CD14-positive monocyte (primary cell): Measurements from ENCODE around the gene TESPA1. TPM values are rescaled to one million over a fixed set of nuclear protein-coding genes. Genes with fewer than 3 reads are reported as not detected.

ENCODE experiments used
- DNase-seq, 3 donors: peaks; one replicate each; pipeline ENCODE4 v3.0.0-alpha.2; 2011 to 2022
- H2AFZ ChIP-seq: 2 replicates; pipeline ENCODE4 v1.6.0; 2012; ENCODE audit warnings: mild to moderate bottlenecking, low read depth, low read length, inconsistent platforms; ENCODE audit not compliant: insufficient read depth, poor library complexity, severe bottlenecking
- H3K27ac ChIP-seq, 2 donors: 1 replicate in 1 of 2; 2 replicates in 1 of 2; pipeline ENCODE4 v1.5.1; 2012 to 2013; ENCODE audit warnings: low read length in 2 of 2, control low read depth in 1 of 2, inconsistent platforms in 1 of 2, low read depth in 1 of 2, mild to moderate bottlenecking in 1 of 2
- H3K27me3 ChIP-seq, 2 donors: one replicate each; pipeline versions ENCODE4 v1.6.0 to v1.6.1; 2011 to 2013; ENCODE audit warnings: low read length in 2 of 2; ENCODE audit not compliant: control insufficient read depth in 2 of 2, insufficient read depth in 2 of 2
- H3K36me3 ChIP-seq, 2 donors: replicated peaks in 1 of 2; 1 replicate in 1 of 2; 2 replicates in 1 of 2; pipeline versions ENCODE4 v1.5.1 to v1.6.1; 2012 to 2013; ENCODE audit warnings: low read length in 2 of 2, control low read depth in 1 of 2, inconsistent platforms in 1 of 2, mild to moderate bottlenecking in 1 of 2; ENCODE audit not compliant: insufficient read depth in 2 of 2, control insufficient read depth in 1 of 2
- H3K4me1 ChIP-seq, 2 donors: 1 replicate in 1 of 2; 2 replicates in 1 of 2; pipeline versions ENCODE4 v1.5.1 to v1.6.1; 2012 to 2013; ENCODE audit warnings: low read length in 2 of 2, control low read depth in 1 of 2, inconsistent platforms in 1 of 2, mild to moderate bottlenecking in 1 of 2, moderate library complexity in 1 of 2; ENCODE audit not compliant: insufficient read depth in 2 of 2, control insufficient read depth in 1 of 2
- H3K4me2 ChIP-seq: replicated peaks from 2 replicates; pipeline ENCODE3; 2012; ENCODE audit warnings: low read length, moderate library complexity, mild to moderate bottlenecking; ENCODE audit not compliant: poor library complexity, severe bottlenecking; ENCODE audit errors: extremely low read depth
- H3K4me3 ChIP-seq, 3 experiments: fragments of 200-600 bp in 1 of 3; sonication (generic) in 1 of 3; replicated peaks in 1 of 3; 1 replicate in 2 of 3; 2 replicates in 1 of 3; pipeline ENCODE4 v1.5.1; 2011 to 2013; ENCODE audit warnings: low read length in 3 of 3, mild to moderate bottlenecking in 3 of 3, control low read depth in 2 of 3, low read depth in 2 of 3, inconsistent platforms in 1 of 3, moderate library complexity in 1 of 3
- H3K79me2 ChIP-seq: 2 replicates; pipeline ENCODE4 v1.6.0; 2012; ENCODE audit warnings: mild to moderate bottlenecking, control low read depth, inconsistent platforms, low read length, moderate library complexity; ENCODE audit not compliant: insufficient read depth
- H3K9ac ChIP-seq: 2 replicates; pipeline ENCODE4 v1.6.0; 2017; ENCODE audit warnings: low read length, mild to moderate bottlenecking; ENCODE audit not compliant: insufficient read depth, poor library complexity, severe bottlenecking
- H3K9me3 ChIP-seq, 2 donors: replicated peaks in 1 of 2; 1 replicate in 1 of 2; 2 replicates in 1 of 2; pipeline versions ENCODE4 v1.5.1 to v1.6.1; 2012 to 2013; ENCODE audit warnings: low read length in 2 of 2, control low read depth in 1 of 2; ENCODE audit not compliant: control insufficient read depth in 1 of 2, insufficient read depth in 1 of 2
- H4K20me1 ChIP-seq: 2 replicates; pipeline ENCODE4 v1.6.0; 2012; ENCODE audit warnings: mild to moderate bottlenecking, low read length, control low read depth, moderate library complexity; ENCODE audit not compliant: insufficient read depth
- H3K27ac Mint-ChIP-seq, 7 donors: one replicate each; pipeline ENCODE4 v1.8.0; 2020; ENCODE audit warnings: mild to moderate bottlenecking in 7 of 7, mixed read lengths in 7 of 7, moderate library complexity in 6 of 7, inconsistent platforms in 2 of 7
- H3K27me3 Mint-ChIP-seq, 3 donors: one replicate each; pipeline ENCODE4 v1.8.0; 2021 to 2022; ENCODE audit warnings: low read depth in 3 of 3, mild to moderate bottlenecking in 3 of 3, mixed read lengths in 3 of 3, moderate library complexity in 3 of 3, inconsistent platforms in 1 of 3
- H3K36me3 Mint-ChIP-seq, 2 donors: one replicate each; pipeline ENCODE4 v1.8.0; 2020; ENCODE audit warnings: mixed read lengths in 2 of 2, inconsistent platforms in 1 of 2, mild to moderate bottlenecking in 1 of 2
- H3K4me1 Mint-ChIP-seq: one replicate; pipeline ENCODE4 v1.8.0; 2020; ENCODE audit warnings: mild to moderate bottlenecking, mixed read lengths
- H3K4me3 Mint-ChIP-seq, 2 donors: one replicate each; pipeline ENCODE4 v1.8.0; 2020; ENCODE audit warnings: mild to moderate bottlenecking in 2 of 2, mixed read lengths in 2 of 2, moderate library complexity in 1 of 2
- H3K9me3 Mint-ChIP-seq, 7 donors: one replicate each; pipeline ENCODE4 v1.8.0; 2020 to 2022; ENCODE audit warnings: mixed read lengths in 7 of 7, mild to moderate bottlenecking in 6 of 7, moderate library complexity in 6 of 7, inconsistent platforms in 2 of 7
- WGBS: methylation state at CpG from one replicate; pipeline ENCODE4 v1.1.5; 2013; ENCODE audit warnings: missing lambda C conversion rate; ENCODE audit not compliant: insufficient coverage; 5-methylcytosine and 5-hydroxymethylcytosine counted together
- intact Hi-C, 2 donors: fragments of 100-400 bp; cut with micrococcal nuclease; formaldehyde crosslinking; loops; one replicate each; pipeline versions ENCODE4 v1.15.0 to v1.15.1; 2023
- polyA plus RNA-seq, 3 donors: library from polyadenylated mRNA; depleted of rRNA in 1 of 3; unstranded in 2 of 3; stranded (reverse) in 1 of 3; fragments of 300-500 nt in 2 of 3; fragments of >200 nt in 1 of 3; fragmentation: Illumina TruSeq in 2 of 3; gene quantifications; 1 replicate in 2 of 3; 2 replicates in 1 of 3; pipeline ENCODE4 v1.2.3, GENCODE V29; 2012 to 2021
- TF ChIP-seq, protein P1 (sequence below): fragments of 200-600 bp; IDR thresholded peaks from one replicate; pipeline ENCODE4 v1.8.0; 2022; ENCODE audit warnings: antibody characterized with exemption, mild to moderate bottlenecking

TESPA1 gene
- polyA plus RNA-seq, 3 donors: 0.23 to 0.61 (median 0.37) TPM

DNA sequence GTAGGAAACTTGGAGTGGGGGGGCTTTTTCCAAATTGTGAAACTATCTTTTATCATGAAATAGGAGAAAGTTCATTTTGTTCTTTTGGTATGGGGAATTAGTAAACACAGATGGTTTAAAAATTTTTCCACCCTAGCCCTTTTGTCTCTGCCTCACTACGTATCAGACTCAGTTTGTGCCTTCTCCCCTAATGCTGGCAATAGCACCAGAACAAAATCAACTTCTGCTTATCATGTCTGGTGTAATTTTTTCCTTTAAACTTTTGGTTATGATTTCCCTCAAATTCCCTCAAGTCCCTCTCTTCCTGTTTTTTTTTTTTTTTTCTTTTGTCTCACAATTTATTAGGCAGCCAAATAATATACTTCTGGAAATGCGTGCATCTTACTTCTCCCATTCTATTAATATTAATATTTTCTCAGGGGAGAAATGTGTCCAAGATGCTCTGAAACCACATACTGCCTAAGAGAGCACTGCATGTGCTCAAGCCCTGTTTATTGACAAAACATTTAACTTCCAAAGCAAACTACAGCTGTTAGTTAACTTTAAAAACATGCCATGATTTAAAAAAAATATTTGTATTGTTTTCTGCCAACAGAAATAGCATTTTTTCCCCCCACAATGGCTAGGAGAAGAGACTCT, 35.4 kb downstream of the TESPA1 start:
- Mint-ChIP-seq H3K27me3 (peaks cover 0 to 2% (median 0%) of the 10 kb centered on the region in 3 donors), H3K36me3 (peaks cover 4 to 5% of the 10 kb centered on the region in 2 donors), H3K4me3 (no peak overlapping the region), H3K4me1 (peaks cover 6% of the 10 kb centered on the region), H3K27ac (no peak overlapping the region), H3K9me3 (peaks cover 6 to 12% (median 9%) of the 10 kb centered on the region in 7 donors)
- TF ChIP-seq, protein P1, sequence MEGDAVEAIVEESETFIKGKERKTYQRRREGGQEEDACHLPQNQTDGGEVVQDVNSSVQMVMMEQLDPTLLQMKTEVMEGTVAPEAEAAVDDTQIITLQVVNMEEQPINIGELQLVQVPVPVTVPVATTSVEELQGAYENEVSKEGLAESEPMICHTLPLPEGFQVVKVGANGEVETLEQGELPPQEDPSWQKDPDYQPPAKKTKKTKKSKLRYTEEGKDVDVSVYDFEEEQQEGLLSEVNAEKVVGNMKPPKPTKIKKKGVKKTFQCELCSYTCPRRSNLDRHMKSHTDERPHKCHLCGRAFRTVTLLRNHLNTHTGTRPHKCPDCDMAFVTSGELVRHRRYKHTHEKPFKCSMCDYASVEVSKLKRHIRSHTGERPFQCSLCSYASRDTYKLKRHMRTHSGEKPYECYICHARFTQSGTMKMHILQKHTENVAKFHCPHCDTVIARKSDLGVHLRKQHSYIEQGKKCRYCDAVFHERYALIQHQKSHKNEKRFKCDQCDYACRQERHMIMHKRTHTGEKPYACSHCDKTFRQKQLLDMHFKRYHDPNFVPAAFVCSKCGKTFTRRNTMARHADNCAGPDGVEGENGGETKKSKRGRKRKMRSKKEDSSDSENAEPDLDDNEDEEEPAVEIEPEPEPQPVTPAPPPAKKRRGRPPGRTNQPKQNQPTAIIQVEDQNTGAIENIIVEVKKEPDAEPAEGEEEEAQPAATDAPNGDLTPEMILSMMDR: no peak
- no peaks in the 10 kb centered on the region for H3K27me3 ChIP-seq
- H4K20me1 ChIP-seq: no peaks in the 10 kb centered on the region
- H3K9ac ChIP-seq: no peak overlapping the region
- H3K4me2 ChIP-seq: no peak overlapping the region
- intact Hi-C loops: no loop called here
- DNase-seq: no peak
- no peak overlapping the region for H3K4me3 ChIP-seq
- H3K9me3 ChIP-seq: peaks cover 5 to 7% of the 10 kb centered on the region in 2 donors
- no peaks in the 10 kb centered on the region for H3K36me3 ChIP-seq
- H3K4me1 ChIP-seq: peaks cover 5 to 11% of the 10 kb centered on the region in 2 donors
- WGBS: no CpG with 5 or more reads among the region's 2 CpGs
- no peak overlapping the region for H3K27ac ChIP-seq
- no peaks in the 10 kb centered on the region for H3K79me2 ChIP-seq
- no peak overlapping the region for H2AFZ ChIP-seq

DNA sequence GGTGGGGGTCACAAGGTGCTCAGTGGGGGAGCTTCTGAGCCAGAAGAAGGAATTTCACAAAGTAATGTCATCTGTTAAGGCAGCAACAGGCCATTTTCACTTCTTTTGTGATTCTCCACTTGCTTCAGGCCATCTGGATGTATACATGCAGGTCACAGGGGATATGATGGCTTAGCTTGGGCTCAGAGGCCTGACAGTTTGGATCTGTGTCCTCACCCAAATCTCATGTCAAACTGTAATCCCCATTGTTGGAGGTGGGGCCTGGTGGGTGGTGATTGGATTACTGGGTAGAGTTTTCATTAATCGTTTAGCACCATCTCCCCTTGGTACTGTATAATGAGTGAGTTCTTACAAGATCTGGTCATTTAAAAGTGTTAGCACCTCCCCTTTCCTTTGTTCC, 36.4 kb downstream of the TESPA1 start:
- peaks cover 4 to 5% of the 10 kb centered on the region in 2 donors for H3K36me3 Mint-ChIP-seq
- peaks cover 5 to 11% of the 10 kb centered on the region in 2 donors for H3K4me1 ChIP-seq

More for the DNA sequence above, 36.4 kb downstream of the TESPA1 start:
- Histone ChIP-seq H3K27ac (no peak overlapping the region), H3K79me2 (no peaks in the 10 kb centered on the region), H3K9ac (no peak overlapping the region), H3K27me3 (no peaks in the 10 kb centered on the region), H4K20me1 (no peaks in the 10 kb centered on the region), H3K9me3 (peaks cover 5 to 7% of the 10 kb centered on the region in 2 donors), H3K4me2 (no peak overlapping the region), H3K4me3 (no peak overlapping the region), H3K36me3 (no peaks in the 10 kb centered on the region), H2AFZ (no peak overlapping the region)
- Mint-ChIP-seq H3K9me3 (peaks cover 6 to 12% (median 9%) of the 10 kb centered on the region in 7 donors), H3K4me3 (no peak overlapping the region), H3K4me1 (peaks cover 5% of the 10 kb centered on the region), H3K27ac (peak overlapping the region in 1 of 7 donors; percentile 57), H3K27me3 (peaks cover 0 to 2% (median 0%) of the 10 kb centered on the region in 3 donors)
- TF ChIP-seq, protein P1: no peak
- intact Hi-C loops: no loop called here
- DNase-seq: no peak
- WGBS: no CpG with 5 or more reads among the region's 1 CpG
